Dermis microvascular lymphatic vessel endothelial cell (primary cell): Measurements from ENCODE around the gene DDR1. TPM values are rescaled to one million over a fixed set of nuclear protein-coding genes. Genes with fewer than 3 reads are reported as not detected.
A peak's percentile ranks its signal among the peaks of the same experiment; 100 is the strongest.
"Not testable (repeated sequence)": the region's sequence is repeated elsewhere in the genome, so short reads cannot be mapped to it uniquely, and the experiment has no call there.

Source experiments
- DNase-seq, 2 donors: peaks; one replicate each; pipeline versions ENCODE4 v3.0.0 to v3.0.0-alpha.2; 2010; ENCODE audit warnings: low read depth in 2 of 2
- total RNA-seq: library from RNA; depleted of rRNA; stranded (reverse); fragments of >200 nt; gene quantifications from 2 replicates; pipeline ENCODE4 v1.2.1, GENCODE V29; 2014

The DDR1 gene
- total RNA-seq, 1 donor from 2014 or later: 4.0 TPM

DNA sequence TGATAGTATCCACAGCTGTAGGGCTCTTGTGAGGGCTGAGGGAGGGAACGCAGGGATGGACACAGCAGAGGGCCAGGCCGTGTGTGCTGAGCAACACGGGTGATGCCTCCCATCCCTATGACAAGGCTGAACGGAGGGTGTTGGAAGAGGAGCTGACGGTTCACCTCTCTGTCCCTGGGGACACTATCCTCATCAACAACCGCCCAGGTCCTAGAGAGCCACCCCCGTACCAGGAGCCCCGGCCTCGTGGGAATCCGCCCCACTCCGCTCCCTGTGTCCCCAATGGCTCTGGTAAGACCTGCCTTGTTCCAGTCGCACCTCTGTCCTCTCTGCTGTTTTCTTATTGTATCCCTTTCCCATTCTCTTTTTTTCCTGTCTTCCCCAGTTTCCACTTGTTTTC, 10.1 kb downstream of the DDR1 start:
- DNase-seq: no peak

DNA sequence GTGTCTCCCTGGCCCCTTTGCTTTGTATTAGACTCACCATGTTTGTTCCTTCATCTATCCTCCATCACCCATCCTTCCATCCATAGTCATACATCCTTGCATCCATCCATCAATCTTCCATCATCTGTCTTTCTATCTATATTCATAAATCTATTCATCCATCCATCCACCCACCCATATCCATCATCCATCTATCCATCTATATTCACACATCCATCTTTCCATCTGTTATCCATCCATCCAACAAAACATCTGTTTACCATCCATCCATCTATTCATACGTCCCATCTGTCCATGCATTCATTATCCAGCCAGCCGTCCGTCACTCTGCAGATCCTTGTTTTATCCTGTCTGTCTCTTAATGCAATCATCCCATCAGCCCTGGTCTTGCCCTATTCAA, 10.6 kb downstream of the DDR1 start:
- DNase-seq: no peak

DNA sequence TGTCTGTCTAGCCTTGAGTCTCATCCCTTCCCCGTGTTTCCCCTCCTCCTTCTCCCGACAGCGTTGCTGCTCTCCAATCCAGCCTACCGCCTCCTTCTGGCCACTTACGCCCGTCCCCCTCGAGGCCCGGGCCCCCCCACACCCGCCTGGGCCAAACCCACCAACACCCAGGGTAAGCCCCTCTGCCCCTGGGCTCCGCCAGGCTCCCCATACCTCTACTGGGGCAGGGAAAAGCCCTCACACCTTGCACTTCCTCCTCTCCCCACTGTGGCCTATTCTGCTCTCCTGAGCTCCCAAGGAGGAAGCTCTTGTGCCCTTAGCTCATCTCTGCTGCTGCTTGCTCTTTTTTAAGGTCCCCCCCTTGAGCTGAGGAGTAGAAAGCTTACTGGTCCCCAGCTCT, 11.0 kb downstream of the DDR1 start:
- DNase-seq: no peak

- no peak for DNase-seq
Observed at GRCh38 chr6:30896541-30896940, 12.2 kb downstream of the DDR1 start.

DNA sequence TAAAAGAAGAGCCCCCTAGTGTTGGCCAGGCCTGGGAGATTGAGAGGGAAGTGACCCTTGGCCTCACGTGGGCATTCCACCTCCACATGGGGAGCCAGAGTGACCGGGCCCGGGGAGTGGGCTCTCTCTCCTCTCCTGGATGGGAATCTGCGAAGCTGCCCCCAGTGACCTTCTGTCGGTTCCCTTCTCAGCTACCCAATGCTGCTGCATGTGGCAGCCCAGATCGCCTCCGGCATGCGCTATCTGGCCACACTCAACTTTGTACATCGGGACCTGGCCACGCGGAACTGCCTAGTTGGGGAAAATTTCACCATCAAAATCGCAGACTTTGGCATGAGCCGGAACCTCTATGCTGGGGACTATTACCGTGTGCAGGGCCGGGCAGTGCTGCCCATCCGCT, 13.6 kb downstream of the DDR1 start:
- DNase-seq: no peak

GRCh38 chr6:30898750-30899360, 14.5 kb downstream of the DDR1 start:
- DNase-seq: no peak

- DNase-seq: no peak
Observed at GRCh38 chr6:30900863-30901417, 16.6 kb downstream of the DDR1 start.

- no peak for DNase-seq
Observed at GRCh38 chr6:30901436-30901835, 17.1 kb downstream of the DDR1 start.

DNA sequence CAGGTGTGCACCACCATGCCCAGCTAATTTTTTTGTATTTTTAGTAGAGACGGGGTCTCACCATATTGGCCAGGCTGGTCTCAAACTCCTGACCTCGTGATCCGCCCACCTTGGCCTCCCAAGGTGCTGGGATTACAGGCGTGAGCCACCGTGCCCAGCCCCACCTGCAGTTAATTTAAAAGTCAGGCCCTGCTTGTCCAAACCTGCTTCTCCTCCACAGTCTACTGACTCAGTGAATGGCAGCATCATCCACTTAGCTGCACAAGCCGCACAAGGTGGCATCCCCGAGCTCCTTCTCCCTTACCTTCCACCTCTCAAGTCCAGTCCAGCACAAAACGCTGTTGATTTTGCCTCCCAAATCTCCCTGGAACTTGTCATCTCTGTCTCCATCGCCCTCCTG, 17.9 kb downstream of the DDR1 start:
- not testable (repeated sequence) for DNase-seq

DNA sequence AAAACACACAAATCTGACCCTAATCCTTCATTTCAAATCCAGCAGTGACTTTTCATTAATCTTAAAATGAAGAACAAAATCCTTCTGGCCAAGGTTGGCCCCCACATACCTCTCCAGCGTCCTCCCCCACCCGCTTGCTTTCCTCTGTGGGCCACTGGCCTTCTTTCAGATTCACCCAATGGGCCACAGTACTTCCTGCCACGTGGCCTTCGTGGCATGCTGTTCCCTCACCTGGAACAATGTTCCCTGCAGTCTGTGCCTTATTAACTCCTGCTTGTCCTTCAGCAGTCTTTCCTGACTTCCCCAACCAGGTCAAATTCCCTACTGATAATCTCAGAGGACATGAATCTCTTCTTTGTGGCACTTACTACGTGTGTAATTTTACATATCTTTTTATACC, 18.4 kb downstream of the DDR1 start:
- DNase-seq: no peak

GRCh38 chr6:30903236-30903635, 18.9 kb downstream of the DDR1 start:
- no peak for DNase-seq

GRCh38 chr6:30907290-30907757, 23.0 kb downstream of the DDR1 start:
- DNase-seq: not testable (repeated sequence)

DNA sequence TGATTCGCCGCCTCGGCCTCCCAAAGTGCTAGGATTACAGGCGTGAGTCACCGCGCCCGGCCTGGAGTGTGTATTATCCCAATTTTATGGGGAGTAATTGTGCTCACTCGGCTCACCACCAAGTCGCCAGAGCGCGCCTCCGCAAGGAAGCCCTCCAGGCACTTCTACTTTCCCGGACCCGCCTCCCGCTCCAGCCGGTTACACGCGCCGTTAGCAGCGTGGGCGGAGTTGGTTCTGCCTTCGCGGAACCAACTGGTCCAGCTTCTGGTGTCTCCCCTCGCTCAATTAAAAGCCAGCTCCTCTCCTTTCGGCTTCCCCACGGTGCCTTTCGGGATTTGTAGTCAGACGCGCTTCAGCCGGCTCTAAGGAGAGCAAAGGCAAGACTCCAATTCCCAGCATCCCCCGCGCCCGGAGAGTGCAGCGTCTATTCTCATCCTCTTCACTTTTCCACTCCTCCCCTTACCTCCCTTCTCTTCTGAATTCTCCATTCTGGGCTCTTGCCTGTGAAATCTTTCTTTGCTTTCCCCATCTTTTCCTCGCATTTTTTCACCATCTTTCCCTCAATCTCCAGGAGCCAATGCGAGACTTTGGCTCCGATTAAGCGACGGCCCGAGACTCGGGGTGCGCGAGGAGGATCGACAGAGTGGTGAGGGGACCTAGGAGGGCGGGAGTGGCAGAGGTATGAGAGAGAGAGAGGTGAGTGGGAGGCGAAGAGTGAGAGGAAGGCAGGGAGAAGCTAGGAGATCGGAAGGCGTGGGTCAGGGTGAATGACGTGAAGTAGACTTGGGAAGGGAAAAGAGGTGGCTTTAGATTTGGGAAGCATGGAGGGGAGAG, 23.7 kb downstream of the DDR1 start, which contains the start of gene GTF2H4:
TSS of gene GTF2H4 (plus strand) at position 450 of the 834 bp plus-strand sequence.
- peak; percentile 97 to 98 for DNase-seq

DNA sequence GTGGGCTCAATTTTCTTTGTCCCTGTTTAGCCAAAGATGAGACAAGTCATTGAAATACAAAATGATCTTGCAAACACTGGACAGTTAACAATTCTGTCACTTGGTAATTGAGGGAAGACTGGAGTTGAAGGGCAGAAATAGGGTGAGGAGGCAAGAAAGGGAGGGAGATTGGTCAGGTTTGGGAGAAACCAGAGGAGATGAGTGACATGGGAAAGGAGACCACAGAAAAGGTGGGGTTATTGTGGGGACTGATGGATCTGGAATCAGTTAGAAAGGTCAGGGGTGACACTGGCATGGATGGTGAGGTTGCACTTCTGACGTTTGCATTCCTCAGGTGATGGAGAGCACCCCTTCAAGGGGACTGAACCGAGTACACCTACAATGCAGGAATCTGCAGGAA, 24.4 kb downstream of the DDR1 start:
- DNase-seq: no peak

GRCh38 chr6:30910473-30910872, 26.2 kb downstream of the DDR1 start:
- not testable (repeated sequence) for DNase-seq

DNA sequence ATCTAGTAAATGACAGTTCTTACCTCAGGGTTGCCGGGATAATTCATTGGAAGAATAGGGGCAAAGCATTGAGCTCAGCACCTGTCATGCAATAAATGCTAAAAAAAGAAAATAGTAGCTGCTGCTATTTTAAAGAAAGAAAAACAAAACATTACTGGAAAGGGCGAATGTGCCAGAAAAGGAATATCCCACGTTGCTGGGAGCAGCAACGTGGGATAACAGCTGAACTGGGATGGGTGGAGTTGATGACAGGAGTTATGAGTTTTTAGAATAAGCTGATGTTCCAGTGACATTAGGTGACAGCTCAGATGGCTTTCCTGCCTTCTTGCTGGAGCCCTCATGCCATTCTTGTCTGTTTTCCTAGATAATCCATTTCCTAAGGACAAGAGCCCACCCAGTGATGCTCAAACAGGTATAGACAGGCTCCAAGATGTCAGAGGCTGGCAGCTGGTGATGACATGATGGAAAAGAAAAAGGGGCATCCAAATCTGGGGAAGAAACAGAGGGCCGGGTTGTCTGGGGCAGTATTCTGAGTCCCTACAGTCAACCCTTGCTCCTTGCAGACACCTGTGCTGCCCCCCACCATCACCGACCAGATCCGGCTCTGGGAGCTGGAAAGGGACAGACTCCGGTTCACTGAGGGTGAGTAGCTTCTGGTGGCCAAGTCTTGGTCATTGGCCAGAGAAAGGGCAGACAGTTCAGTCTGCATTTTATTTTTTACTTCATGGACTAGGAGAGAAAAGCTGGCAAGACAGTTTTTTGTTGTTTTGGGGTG, 28.6 kb downstream of the DDR1 start:
- DNase-seq: no peak

GRCh38 chr6:30913721-30914075, 29.4 kb downstream of the DDR1 start:
- DNase-seq: no peak

GRCh38 chr6:30914076-30914853, 29.9 kb downstream of the DDR1 start, which contains the start of gene VARS2:
TSS of gene VARS2 (plus strand) at chr6:30914238. CDS start at chr6:30914837, 599 bp downstream.
- peak; percentile 73 to 94 for DNase-seq

DNA sequence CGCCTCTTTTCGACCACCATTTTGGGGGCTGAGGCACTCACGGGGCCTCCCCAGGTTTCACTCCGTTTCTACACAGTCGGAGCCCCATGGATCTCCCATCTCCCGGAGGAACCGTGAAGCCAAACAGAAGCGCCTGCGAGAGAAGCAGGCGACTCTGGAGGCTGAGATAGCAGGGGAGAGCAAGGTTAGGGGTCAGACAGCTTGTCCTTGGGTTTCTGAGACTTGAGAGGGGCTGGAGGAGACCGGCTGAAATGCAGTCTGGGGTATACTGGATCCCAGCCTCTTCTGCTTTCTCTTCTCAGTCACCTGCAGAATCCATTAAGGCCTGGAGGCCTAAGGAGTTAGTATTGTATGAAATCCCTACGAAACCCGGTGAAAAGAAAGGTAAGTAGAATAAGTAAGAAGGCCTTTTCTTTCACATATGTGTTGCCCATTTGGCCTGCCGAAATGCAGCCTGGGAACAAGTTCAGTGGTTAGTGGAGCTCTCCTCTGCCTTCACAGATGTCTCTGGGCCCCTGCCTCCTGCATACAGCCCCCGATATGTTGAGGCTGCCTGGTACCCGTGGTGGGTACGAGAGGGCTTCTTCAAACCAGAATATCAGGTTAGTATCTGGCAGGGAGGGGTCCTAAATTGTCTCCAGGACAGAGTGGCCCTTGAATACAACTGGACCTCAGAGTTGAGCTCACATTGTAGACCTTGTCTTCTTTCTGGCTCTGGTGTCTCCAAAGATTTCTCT, 30.7 kb downstream of the DDR1 start:
- DNase-seq: no peak

GRCh38 chr6:30915591-30915946, 31.2 kb downstream of the DDR1 start:
- peak; percentile 23 to 68 for DNase-seq
